Activated CD8-positive, alpha-beta T cell treated with anti-CD3 and anti-CD28 coated beads, Interleukin-2, amount 10 ng/mL, durations not matched to agents 7 days and 5 days (primary cell): ENCODE data around the gene CBFA2T3. TPM values are rescaled to one million over a fixed set of nuclear protein-coding genes. Genes with fewer than 3 reads are reported as not detected.

Experiments used
- ATAC-seq: fragments of 150-1000 bp; cut with Tn5 transposase; one replicate; pipeline ENCODE4 v1.10.0; 2021; ENCODE audit warnings: moderate library complexity
- CTCF ChIA-PET: fragments of 350-600 bp; sonication (Branson Sonifier 250); formaldehyde crosslinking; loops from one replicate; lab custom pipeline; 2021; ENCODE audit warnings: antibody characterized with exemption; lab: Charles Lee
- POLR2A ChIA-PET: fragments of 350-600 bp; sonication (Branson Sonifier 250); formaldehyde crosslinking; loops from one replicate; lab custom pipeline; 2021; ENCODE audit warnings: antibody characterized with exemption; lab: Charles Lee
- DNase-seq: peaks from one replicate; pipeline ENCODE4 v3.0.0-alpha.2; 2020
- H3K27ac Mint-ChIP-seq: one replicate; pipeline ENCODE4 v1.8.0; 2021; ENCODE audit warnings: mild to moderate bottlenecking, mixed read lengths
- H3K27me3 Mint-ChIP-seq: one replicate; pipeline ENCODE4 v1.8.0; 2021; ENCODE audit warnings: low read depth, mixed read lengths
- H3K36me3 Mint-ChIP-seq: one replicate; pipeline ENCODE4 v1.8.0; 2021; ENCODE audit warnings: low read depth, mixed read lengths
- H3K4me1 Mint-ChIP-seq: one replicate; pipeline ENCODE4 v1.8.0; 2021; ENCODE audit warnings: low read depth, mixed read lengths
- H3K4me3 Mint-ChIP-seq: one replicate; pipeline ENCODE4 v1.8.0; 2021; ENCODE audit warnings: mild to moderate bottlenecking, mixed read lengths
- H3K9me3 Mint-ChIP-seq: one replicate; pipeline ENCODE4 v1.8.0; 2022; ENCODE audit warnings: mixed read lengths; ENCODE audit not compliant: insufficient read depth
- total RNA-seq, 2 experiments: library from RNA; stranded (reverse); gene quantifications; one replicate each; pipeline ENCODE4 v1.2.3, GENCODE V29; 2021

The CBFA2T3 gene
- total RNA-seq, 2 experiments from 2014 or later, result not detected

DNA sequence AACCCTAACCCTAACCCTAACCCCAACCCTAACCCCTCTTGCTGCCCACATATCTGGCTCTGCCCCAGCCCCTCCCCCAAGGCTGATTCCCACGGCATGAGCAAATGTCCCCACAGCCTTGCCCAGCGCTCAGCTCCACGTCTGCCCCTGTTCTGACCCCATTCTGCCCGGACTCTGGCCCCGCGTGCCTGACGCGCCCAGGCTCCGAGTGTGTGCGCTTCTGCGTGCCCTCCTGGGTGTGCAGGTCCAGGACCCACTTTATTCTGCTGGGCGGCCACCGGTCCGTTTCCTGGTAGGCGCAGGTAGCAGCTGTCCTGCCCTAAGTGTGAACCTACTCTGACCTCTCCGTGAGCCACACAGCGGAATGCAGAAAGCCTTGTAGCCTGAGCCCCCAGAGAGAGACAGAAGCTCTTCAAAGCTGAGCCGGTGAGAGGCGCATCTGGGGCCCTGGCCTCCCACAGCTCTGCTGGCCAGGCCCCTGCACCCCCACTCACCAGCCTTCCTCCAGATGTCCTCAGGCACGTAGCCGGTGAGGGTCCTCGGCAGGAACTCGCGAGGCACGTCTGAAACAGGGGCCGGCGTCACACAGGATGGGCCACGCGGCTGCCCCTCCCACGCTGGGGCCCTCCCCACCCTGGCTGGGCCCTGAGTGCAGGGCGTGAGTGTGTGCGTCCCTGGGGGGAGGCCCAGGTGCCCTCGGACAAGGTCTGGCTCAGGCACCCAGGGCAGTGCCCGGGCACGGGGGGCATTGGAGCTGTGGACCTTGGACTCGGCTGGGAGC is 96.6 kb downstream of the CBFA2T3 start:
- POLR2A ChIA-PET, result no interaction called here
- Mint-ChIP-seq H3K4me1 (peaks cover 5% of the 10 kb centered on the region), H3K27me3 (no peaks in the 10 kb centered on the region), H3K27ac (no peak overlapping the region), H3K4me3 (no peak overlapping the region), H3K36me3 (no peaks in the 10 kb centered on the region), H3K9me3 (no peaks in the 10 kb centered on the region)
- no peak for DNase-seq
- ATAC-seq, result no peak
- CTCF ChIA-PET, result no interaction called here

DNA sequence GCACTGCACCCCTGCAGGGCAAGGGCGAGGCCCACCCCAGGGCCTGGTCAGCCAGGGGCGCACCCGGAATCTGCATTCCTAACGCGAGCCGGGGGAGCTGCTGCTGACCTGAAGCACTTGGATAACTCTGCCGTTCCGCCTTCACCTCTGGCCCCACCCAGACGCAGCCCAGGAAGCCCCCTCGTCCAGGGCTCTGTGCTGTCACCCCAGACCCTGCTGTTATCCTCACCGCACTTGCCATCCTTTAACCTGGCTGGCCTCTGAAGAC is 97.3 kb downstream of the CBFA2T3 start:
- ChIA-PET CTCF (no interaction called here), POLR2A (no interaction called here)
- no peaks in the 10 kb centered on the region for H3K36me3 Mint-ChIP-seq

DNA sequence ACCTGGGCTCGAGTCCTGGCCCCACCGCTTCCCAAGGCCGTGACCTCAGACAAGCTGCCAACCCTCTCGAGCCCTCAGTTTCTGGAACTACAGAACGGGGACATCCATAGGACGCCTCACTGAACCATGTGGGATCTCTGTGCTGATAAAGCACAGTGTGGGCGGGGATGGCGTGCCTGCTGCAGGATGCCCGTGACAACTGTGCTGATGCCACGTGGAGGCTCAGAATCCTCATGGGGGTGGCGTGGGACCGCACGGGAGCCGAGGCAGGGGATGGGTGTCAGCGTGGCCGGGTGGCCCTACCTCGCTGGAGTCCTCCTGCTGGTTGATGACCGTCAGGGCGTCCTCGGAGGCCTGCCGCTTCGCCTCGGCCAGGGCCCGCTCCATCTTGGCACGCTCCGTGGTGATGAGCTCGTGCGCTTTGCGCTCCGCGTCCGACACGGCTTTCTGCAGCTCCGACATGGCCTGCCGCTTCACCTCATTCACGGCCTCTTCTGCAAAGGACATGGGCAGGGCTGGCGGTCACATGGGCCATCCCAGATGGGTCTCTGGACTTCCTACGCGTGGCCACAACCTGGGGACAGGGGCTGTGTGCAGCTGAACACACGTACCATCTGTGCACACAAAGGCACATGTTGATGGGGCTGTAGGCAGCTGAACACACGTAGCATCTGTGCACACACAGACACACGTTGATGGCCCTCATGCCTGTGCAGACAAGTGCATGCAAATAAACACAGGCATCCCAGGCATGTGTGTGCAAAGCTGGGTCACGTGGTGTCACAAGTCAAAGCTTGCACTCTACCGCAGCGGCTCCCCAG is 97.8 kb downstream of the CBFA2T3 start:
- ChIA-PET POLR2A (interaction anchor here (0.6 kb wide), 1 partner anchor 289 kb away, joined by 3 read pairs; no protein-coding TSS in a partner anchor), CTCF (no interaction called here)
- no peak overlapping the region for H3K27ac Mint-ChIP-seq
- peaks cover 5% of the 10 kb centered on the region for H3K4me1 Mint-ChIP-seq
- no peak overlapping the region for H3K4me3 Mint-ChIP-seq
- H3K9me3 Mint-ChIP-seq, result no peaks in the 10 kb centered on the region
- no peak for DNase-seq
- H3K27me3 Mint-ChIP-seq, result no peaks in the 10 kb centered on the region
- no peaks in the 10 kb centered on the region for H3K36me3 Mint-ChIP-seq
- ATAC-seq, result no peak

More for the DNA sequence above, 97.3 kb downstream of the CBFA2T3 start:
- no peak for ATAC-seq
- H3K27ac Mint-ChIP-seq, result no peak overlapping the region
- H3K4me3 Mint-ChIP-seq, result no peak overlapping the region
- no peaks in the 10 kb centered on the region for H3K9me3 Mint-ChIP-seq
- DNase-seq, result no peak
- H3K4me1 Mint-ChIP-seq, result peaks cover 5% of the 10 kb centered on the region
- H3K27me3 Mint-ChIP-seq, result no peaks in the 10 kb centered on the region

DNA sequence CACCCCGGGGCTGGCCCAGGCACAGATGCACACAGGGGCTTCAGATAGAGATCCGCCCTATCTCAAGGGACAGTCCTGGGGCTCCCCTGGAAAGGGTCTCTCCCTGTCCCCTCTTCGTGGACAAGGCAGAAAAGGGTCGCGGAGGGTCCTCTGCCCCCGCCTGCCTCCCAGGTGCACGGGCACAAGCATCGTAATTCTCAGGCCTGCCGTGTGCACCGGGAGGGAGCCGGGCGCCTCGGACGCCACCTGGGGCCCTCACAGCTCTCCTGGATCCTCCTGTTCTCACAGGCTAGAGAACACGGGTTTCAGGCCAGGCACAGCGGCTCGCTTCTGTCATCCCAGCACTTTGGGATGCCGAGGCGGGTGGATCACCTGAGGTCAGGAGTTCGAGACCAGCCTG is 98.7 kb downstream of the CBFA2T3 start:
- CTCF ChIA-PET, result no interaction called here
- ATAC-seq, result no peak
- H3K4me1 Mint-ChIP-seq, result peaks cover 5% of the 10 kb centered on the region
- no peaks in the 10 kb centered on the region for H3K27me3 Mint-ChIP-seq
- H3K9me3 Mint-ChIP-seq, result no peaks in the 10 kb centered on the region
- no peak overlapping the region for H3K4me3 Mint-ChIP-seq
- POLR2A ChIA-PET, result no interaction called here
- no peak for DNase-seq
- no peaks in the 10 kb centered on the region for H3K36me3 Mint-ChIP-seq
- H3K27ac Mint-ChIP-seq, result no peak overlapping the region

GRCh38 chr16:88877564-88878289 is 99.3 kb downstream of the CBFA2T3 start:
- Mint-ChIP-seq H3K27me3 (no peaks in the 10 kb centered on the region), H3K9me3 (no peaks in the 10 kb centered on the region), H3K4me3 (no peak overlapping the region), H3K4me1 (peaks cover 5% of the 10 kb centered on the region), H3K36me3 (no peaks in the 10 kb centered on the region), H3K27ac (no peak overlapping the region)
- no peak for ATAC-seq
- ChIA-PET POLR2A (no interaction called here), CTCF (no interaction called here)
- DNase-seq, result no peak

DNA sequence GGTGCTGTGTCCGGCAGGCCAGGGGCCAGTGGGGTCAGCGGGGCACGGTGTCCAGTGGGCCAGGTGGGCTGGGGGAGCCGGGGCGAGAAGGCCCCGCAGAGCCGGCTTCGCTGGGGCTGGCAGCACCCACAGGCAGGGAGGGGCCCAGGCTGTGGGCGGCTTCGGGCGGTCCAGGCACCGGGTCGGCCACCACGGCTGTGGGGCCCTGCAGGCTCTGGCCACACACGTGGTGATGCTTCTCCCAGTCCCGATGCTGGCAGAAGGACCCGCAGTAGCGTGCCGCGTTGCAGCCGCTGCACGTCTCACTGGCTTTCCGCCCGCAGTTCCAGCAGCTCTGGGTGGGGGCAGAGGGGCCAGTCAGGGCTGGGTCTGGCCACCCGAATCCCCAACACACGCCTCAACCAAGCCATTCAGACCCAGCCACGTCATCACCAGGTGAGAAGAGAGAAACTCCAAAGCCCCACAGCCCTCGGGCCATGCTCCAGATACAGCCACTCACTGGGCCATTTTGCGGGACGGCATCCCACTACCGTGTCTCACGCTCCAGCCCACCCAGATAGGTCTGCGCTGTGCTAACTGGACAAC is 100.0 kb downstream of the CBFA2T3 start:
- Mint-ChIP-seq H3K9me3 (no peaks in the 10 kb centered on the region), H3K27me3 (no peaks in the 10 kb centered on the region), H3K27ac (no peak overlapping the region), H3K4me1 (no peaks in the 10 kb centered on the region), H3K4me3 (no peak overlapping the region), H3K36me3 (no peaks in the 10 kb centered on the region)
- CTCF ChIA-PET, result no interaction called here
- no peak for ATAC-seq
- no peak for DNase-seq
- POLR2A ChIA-PET, result no interaction called here

GRCh38 chr16:88875703-88876234 is 101.2 kb downstream of the CBFA2T3 start:
- H3K27me3 Mint-ChIP-seq, result peaks cover 5% of the 10 kb centered on the region
- H3K4me1 Mint-ChIP-seq, result no peaks in the 10 kb centered on the region
- no peaks in the 10 kb centered on the region for H3K9me3 Mint-ChIP-seq
- no peak overlapping the region for H3K4me3 Mint-ChIP-seq
- no peak overlapping the region for H3K27ac Mint-ChIP-seq
- no peak for DNase-seq
- no peak for ATAC-seq
- ChIA-PET POLR2A (no interaction called here), CTCF (no interaction called here)
- H3K36me3 Mint-ChIP-seq, result no peaks in the 10 kb centered on the region

DNA sequence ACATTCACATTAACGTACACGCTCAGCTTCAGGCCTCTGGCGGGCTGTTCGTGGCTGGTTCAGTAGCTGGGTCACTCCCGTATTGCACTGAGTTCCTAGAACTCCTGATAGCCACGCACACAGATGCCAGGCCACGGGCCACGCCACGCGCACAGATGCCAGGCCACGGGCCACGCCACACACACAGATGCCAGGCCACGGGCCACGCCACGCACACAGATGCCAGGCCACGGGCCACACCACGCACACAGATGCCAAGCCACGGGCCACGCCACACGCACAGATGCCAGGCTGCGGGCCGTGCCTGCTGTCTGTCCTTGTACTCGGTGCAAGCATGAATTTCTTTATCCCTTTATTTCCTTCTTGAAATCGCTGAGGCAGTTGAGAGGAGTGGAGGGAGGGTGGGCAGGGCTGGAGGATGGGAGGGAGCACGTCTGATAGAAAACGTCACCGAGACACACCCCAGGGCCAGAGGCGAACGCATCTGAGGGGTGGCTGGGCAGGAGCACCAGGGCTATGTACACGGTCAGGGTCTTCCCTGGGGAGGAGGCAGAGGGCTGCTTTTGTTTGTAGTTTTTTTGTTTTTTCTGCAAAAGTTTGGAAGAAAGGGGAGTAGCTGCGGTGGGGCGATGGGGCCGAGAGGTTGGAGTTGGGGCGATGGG is 101.9 kb downstream of the CBFA2T3 start:
- CTCF ChIA-PET, result no interaction called here
- peaks cover 9% of the 10 kb centered on the region for H3K27me3 Mint-ChIP-seq
- H3K4me1 Mint-ChIP-seq, result no peaks in the 10 kb centered on the region
- H3K9me3 Mint-ChIP-seq, result no peaks in the 10 kb centered on the region
- no peaks in the 10 kb centered on the region for H3K36me3 Mint-ChIP-seq
- H3K27ac Mint-ChIP-seq, result no peak overlapping the region
- no peak overlapping the region for H3K4me3 Mint-ChIP-seq
- no peak for DNase-seq
- ATAC-seq, result no peak
- POLR2A ChIA-PET, result no interaction called here

DNA sequence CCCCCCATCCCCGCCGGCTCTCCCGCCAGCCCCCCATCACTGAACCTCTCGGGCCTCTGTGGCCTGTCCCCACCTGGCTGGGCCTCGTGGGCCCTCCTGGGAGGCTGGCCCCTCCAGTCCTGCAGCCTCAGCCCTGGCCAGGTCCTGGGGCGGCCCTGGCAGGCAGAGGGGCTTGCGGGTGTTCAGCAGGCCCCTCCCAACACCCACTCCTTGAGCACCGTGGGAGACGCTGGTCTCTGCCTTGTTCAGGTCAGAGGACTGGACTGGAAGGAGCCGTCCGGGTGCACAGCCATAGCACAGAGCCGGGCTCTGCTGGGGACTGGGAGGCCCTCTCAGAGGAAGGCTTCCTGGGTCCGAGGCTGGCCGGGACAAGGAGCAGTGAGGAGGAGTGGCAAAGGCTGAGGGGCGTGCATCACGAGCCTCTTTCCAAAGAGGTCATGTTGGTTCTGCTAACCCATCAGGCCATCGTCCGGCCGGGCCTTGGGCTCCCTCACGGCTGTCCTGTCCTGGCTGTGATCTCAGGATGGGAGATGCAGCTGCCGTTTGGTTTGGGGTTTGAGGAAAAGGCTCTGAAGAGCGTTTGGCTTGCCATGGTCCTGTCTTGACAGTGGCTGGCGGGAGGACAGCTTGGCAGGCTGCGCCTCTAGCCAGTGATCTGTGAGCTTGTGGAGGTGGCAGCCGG is 104.2 kb downstream of the CBFA2T3 start:
- DNase-seq (no peak), ATAC-seq (no peak)
- H3K4me3 Mint-ChIP-seq, result no peak overlapping the region
- ChIA-PET POLR2A (no interaction called here), CTCF (interaction anchor here (0.7 kb wide), 1 partner anchor 15 kb away, joined by 3 read pairs; no protein-coding TSS in a partner anchor)
- no peaks in the 10 kb centered on the region for H3K36me3 Mint-ChIP-seq
- no peak overlapping the region for H3K27ac Mint-ChIP-seq
- peaks cover 9% of the 10 kb centered on the region for H3K27me3 Mint-ChIP-seq
- H3K4me1 Mint-ChIP-seq, result no peaks in the 10 kb centered on the region
- no peaks in the 10 kb centered on the region for H3K9me3 Mint-ChIP-seq

GRCh38 chr16:88871730-88872416 is 105.1 kb downstream of the CBFA2T3 start:
- peaks cover 9% of the 10 kb centered on the region for H3K27me3 Mint-ChIP-seq
- DNase-seq, result no peak
- no peaks in the 10 kb centered on the region for H3K36me3 Mint-ChIP-seq
- no peak for ATAC-seq
- CTCF ChIA-PET, result no interaction called here
- no peaks in the 10 kb centered on the region for H3K9me3 Mint-ChIP-seq
- H3K4me3 Mint-ChIP-seq, result no peak overlapping the region
- no peaks in the 10 kb centered on the region for H3K4me1 Mint-ChIP-seq
- POLR2A ChIA-PET, result no interaction called here
- H3K27ac Mint-ChIP-seq, result no peak overlapping the region
